ENCODE results near the gene RARA.
A peak's percentile ranks its signal among the peaks of the same experiment; 100 is the strongest.

- no peak for TF ChIP-seq POLR2A (IDR thresholded peaks at IDR 0.05; ENCODE audit: borderline replicate concordance, extremely low read depth, insufficient read depth, insufficient read length)
- peak; percentile 88 to 96 (median 94) for TF ChIP-seq CTCF (IDR thresholded peaks at IDR 0.05 in 2 of 3, conservative IDR thresholded peaks at IDR 0.05 in 1 of 3; ENCODE audit: borderline replicate concordance in 1 of 3, insufficient read depth in 1 of 3, low read depth in 2 of 3, low read length in 2 of 3)
- TF ChIP-seq EZH2 (IDR thresholded peaks at IDR 0.05) = no peak
- no peak for TF ChIP-seq FOSL1 (IDR thresholded peaks at IDR 0.05; ENCODE audit: low read depth)
Observed at GRCh38 chr17:40358323-40359038, 49.5 kb downstream of the RARA start.

Data from HCT116 (cell line).